Gastrocnemius medialis (tissue), 4 donors: ENCODE data around the gene PLPP3.

Experiments
- CTCF ChIP-seq, 5 experiments: fragments of 450-650 bp in 3 of 5; fragments of 200-600 bp in 2 of 5; sonication (generic) in 2 of 5; IDR thresholded peaks in 4 of 5; conservative IDR thresholded peaks in 1 of 5; 1 replicate in 4 of 5; 2 replicates in 1 of 5; pipeline ENCODE4 v1.5.1; 2016 to 2019; ENCODE audit warnings: antibody characterized with exemption in 5 of 5, mild to moderate bottlenecking in 3 of 5, moderate library complexity in 3 of 5
- POLR2A ChIP-seq, 2 donors: fragments of 450-650 bp; IDR thresholded peaks; one replicate each; pipeline ENCODE4 v1.6.1; 2017; ENCODE audit warnings: antibody characterized with exemption in 2 of 2, mild to moderate bottlenecking in 2 of 2, moderate library complexity in 2 of 2

- TF ChIP-seq CTCF (IDR thresholded peaks at IDR 0.05 in 4 of 5, conservative IDR thresholded peaks at IDR 0.05 in 1 of 5) (no peak), POLR2A (IDR thresholded peaks at IDR 0.05) (no peak)
These were observed 127.0 kb downstream of the PLPP3 start for GRCh38 chr1:56452027-56453011.
